CD4-positive, alpha-beta T cell (primary cell): Measurements from ENCODE around the gene MXD1. TPM values are rescaled to one million over a fixed set of nuclear protein-coding genes. Genes with fewer than 3 reads are reported as not detected.

Experiments
- ATAC-seq: fragments of 200-7000 bp; cut with Tn5 transposase; one replicate; pipeline ENCODE4 v1.10.0; 2022; ENCODE audit warnings: mild to moderate bottlenecking; ENCODE audit not compliant: poor library complexity
- CTCF ChIA-PET: fragments of 350-600 bp; sonication (Branson Sonifier 250); formaldehyde crosslinking; loops from one replicate; lab custom pipeline; 2021; ENCODE audit warnings: antibody characterized with exemption, inconsistent platforms; lab: Charles Lee
- POLR2A ChIA-PET: fragments of 350-600 bp; sonication (Branson Sonifier 250); formaldehyde crosslinking; loops from one replicate; lab custom pipeline; 2021; ENCODE audit warnings: antibody characterized with exemption, inconsistent platforms; lab: Charles Lee
- DNase-seq, 14 experiments: peaks; one replicate each; pipeline ENCODE4 v3.0.0-alpha.2; 2013 to 2020; ENCODE audit warnings: mixed read lengths in 2 of 14
- H3K27ac ChIP-seq, 2 donors: one replicate each; pipeline versions ENCODE4 v1.5.1 to v1.7.0; 2013; ENCODE audit warnings: low read length in 2 of 2, low read depth in 1 of 2, mild to moderate bottlenecking in 1 of 2
- H3K27me3 ChIP-seq, 2 experiments: 1 replicate in 1 of 2; 2 replicates in 1 of 2; pipeline versions ENCODE4 v1.6.1 to v1.7.0; 2013; ENCODE audit warnings: low read length in 2 of 2, control low read depth in 1 of 2, mild to moderate bottlenecking in 1 of 2, moderate library complexity in 1 of 2; ENCODE audit not compliant: insufficient read depth in 2 of 2, control insufficient read depth in 1 of 2
- H3K36me3 ChIP-seq: one replicate; pipeline ENCODE4 v1.6.1; 2013; ENCODE audit warnings: low read length, control low read depth; ENCODE audit not compliant: insufficient read depth
- H3K4me1 ChIP-seq: one replicate; pipeline ENCODE4 v1.6.1; 2013; ENCODE audit warnings: low read length, control low read depth; ENCODE audit not compliant: insufficient read depth
- H3K4me3 ChIP-seq: one replicate; pipeline ENCODE4 v1.5.1; 2013; ENCODE audit warnings: mild to moderate bottlenecking, low read length, moderate library complexity
- H3K9me3 ChIP-seq, 2 experiments: 1 replicate in 1 of 2; 2 replicates in 1 of 2; pipeline versions ENCODE4 v1.6.1 to v1.7.0; 2013; ENCODE audit warnings: low read length in 2 of 2, mild to moderate bottlenecking in 2 of 2, control low read depth in 1 of 2, moderate library complexity in 1 of 2; ENCODE audit not compliant: control insufficient read depth in 1 of 2, insufficient read depth in 1 of 2
- H3K27ac Mint-ChIP-seq: one replicate; pipeline ENCODE4 v1.8.0; 2020; ENCODE audit warnings: mixed read lengths
- H3K27me3 Mint-ChIP-seq: one replicate; pipeline ENCODE4 v1.8.0; 2021; ENCODE audit warnings: mixed read lengths
- H3K36me3 Mint-ChIP-seq: one replicate; pipeline ENCODE4 v1.8.0; 2021; ENCODE audit warnings: low read depth, mixed read lengths
- H3K4me1 Mint-ChIP-seq: one replicate; pipeline ENCODE4 v1.8.0; 2021; ENCODE audit warnings: low read depth, mixed read lengths
- H3K4me3 Mint-ChIP-seq: one replicate; pipeline ENCODE4 v1.8.0; 2020; ENCODE audit warnings: mild to moderate bottlenecking, mixed read lengths
- H3K9me3 Mint-ChIP-seq: one replicate; pipeline ENCODE4 v1.8.0; 2020; ENCODE audit warnings: mixed read lengths
- CTCF ChIP-seq: fragments of 200-600 bp; IDR thresholded peaks from one replicate; pipeline ENCODE4 v1.8.0; 2022; ENCODE audit warnings: antibody characterized with exemption, mild to moderate bottlenecking
- intact Hi-C, 2 experiments: fragments of 100-400 bp; cut with DNase I in 1 of 2; cut with micrococcal nuclease in 1 of 2; formaldehyde crosslinking; loops; one replicate each; pipeline versions ENCODE4 v1.15.1 to v1.9.0; 2023 to 2025; cut with DNase I, micrococcal nuclease
- total RNA-seq, 174 experiments: library from RNA in 2 of 174; stranded (reverse) in 2 of 174; gene quantifications; one replicate each; pipeline ENCODE4 v1.2.3 and lab custom pipeline; 2021 to 2026

MXD1 gene
- total RNA-seq, 2 experiments from 2014 or later, result 43.5 to 45.3 TPM

- H3K4me3 Mint-ChIP-seq, result no peak overlapping the region
- no peak overlapping the region for H3K27ac ChIP-seq
- no peaks in the 10 kb centered on the region for H3K9me3 ChIP-seq
- no peak overlapping the region for H3K4me3 ChIP-seq
- no peaks in the 10 kb centered on the region for H3K36me3 Mint-ChIP-seq
- no peak for ATAC-seq
- H3K27me3 ChIP-seq, result no peaks in the 10 kb centered on the region
- DNase-seq, result no peak
- no peak for TF ChIP-seq CTCF
- no peak overlapping the region for H3K27ac Mint-ChIP-seq
- intact Hi-C loops, result no loop called here
- no peaks in the 10 kb centered on the region for H3K36me3 ChIP-seq
- CTCF ChIA-PET, result no interaction called here
- POLR2A ChIA-PET, result interaction anchor here (2.1 kb wide), 1 partner anchor 49 kb away, joined by 5 read pairs; the partner anchor contains the start of gene MXD1
- H3K27me3 Mint-ChIP-seq, result peaks cover 8% of the 10 kb centered on the region
- H3K4me1 ChIP-seq, result peaks cover 6% of the 10 kb centered on the region
- no peaks in the 10 kb centered on the region for H3K4me1 Mint-ChIP-seq
- no peaks in the 10 kb centered on the region for H3K9me3 Mint-ChIP-seq
These were observed 48.2 kb downstream of the MXD1 start for GRCh38 chr2:69962986-69963730.

- no peak overlapping the region for H3K27ac Mint-ChIP-seq
- Histone ChIP-seq H3K9me3 (no peaks in the 10 kb centered on the region), H3K36me3 (no peaks in the 10 kb centered on the region), H3K4me3 (no peak overlapping the region), H3K27ac (no peak overlapping the region), H3K4me1 (peaks cover 5% of the 10 kb centered on the region), H3K27me3 (no peaks in the 10 kb centered on the region)
- intact Hi-C loops, result no loop called here
- DNase-seq, result no peak
- H3K4me1 Mint-ChIP-seq, result no peaks in the 10 kb centered on the region
- no peak overlapping the region for H3K4me3 Mint-ChIP-seq
- no peak for ATAC-seq
- H3K27me3 Mint-ChIP-seq, result peaks cover 7% of the 10 kb centered on the region
- CTCF ChIA-PET, result no interaction called here
- POLR2A ChIA-PET, result interaction anchor here (1.1 to 2.1 kb wide), 2 partner anchors 18 to 50 kb away, joined by 3 to 5 read pairs; partner anchors contain the start of gene MXD1
- TF ChIP-seq CTCF, result no peak
- H3K9me3 Mint-ChIP-seq, result no peaks in the 10 kb centered on the region
- H3K36me3 Mint-ChIP-seq, result no peaks in the 10 kb centered on the region
These were observed 49.5 kb downstream of the MXD1 start for GRCh38 chr2:69964353-69964841.

GRCh38 chr2:69965756-69966445 is 51.0 kb downstream of the MXD1 start:
- H3K4me1 ChIP-seq, result peaks cover 5% of the 10 kb centered on the region
- Mint-ChIP-seq H3K4me1 (no peaks in the 10 kb centered on the region), H3K36me3 (no peaks in the 10 kb centered on the region)

More at GRCh38 chr2:69965756-69966445, 51.0 kb downstream of the MXD1 start:
- Histone ChIP-seq H3K4me3 (no peak overlapping the region), H3K9me3 (no peaks in the 10 kb centered on the region), H3K36me3 (no peaks in the 10 kb centered on the region), H3K27ac (no peak overlapping the region), H3K27me3 (no peaks in the 10 kb centered on the region)
- Mint-ChIP-seq H3K27me3 (no peaks in the 10 kb centered on the region), H3K4me3 (no peak overlapping the region), H3K27ac (no peak overlapping the region), H3K9me3 (no peaks in the 10 kb centered on the region)
- no peak for TF ChIP-seq CTCF
- ChIA-PET POLR2A (interaction anchor here (0.7 to 1.0 kb wide), 2 partner anchors 10 to 327 kb away, joined by 3 read pairs; partner anchors contain the start of gene SNRPG), CTCF (no interaction called here)
- DNase-seq (no peak), ATAC-seq (no peak)
- intact Hi-C loops, result no loop called here
